Measurements from ENCODE around the gene CBX7.

GRCh38 chr22:39091126-39092081 lies 61.1 kb downstream of the CBX7 start:
- TF ChIP-seq, protein P1, sequence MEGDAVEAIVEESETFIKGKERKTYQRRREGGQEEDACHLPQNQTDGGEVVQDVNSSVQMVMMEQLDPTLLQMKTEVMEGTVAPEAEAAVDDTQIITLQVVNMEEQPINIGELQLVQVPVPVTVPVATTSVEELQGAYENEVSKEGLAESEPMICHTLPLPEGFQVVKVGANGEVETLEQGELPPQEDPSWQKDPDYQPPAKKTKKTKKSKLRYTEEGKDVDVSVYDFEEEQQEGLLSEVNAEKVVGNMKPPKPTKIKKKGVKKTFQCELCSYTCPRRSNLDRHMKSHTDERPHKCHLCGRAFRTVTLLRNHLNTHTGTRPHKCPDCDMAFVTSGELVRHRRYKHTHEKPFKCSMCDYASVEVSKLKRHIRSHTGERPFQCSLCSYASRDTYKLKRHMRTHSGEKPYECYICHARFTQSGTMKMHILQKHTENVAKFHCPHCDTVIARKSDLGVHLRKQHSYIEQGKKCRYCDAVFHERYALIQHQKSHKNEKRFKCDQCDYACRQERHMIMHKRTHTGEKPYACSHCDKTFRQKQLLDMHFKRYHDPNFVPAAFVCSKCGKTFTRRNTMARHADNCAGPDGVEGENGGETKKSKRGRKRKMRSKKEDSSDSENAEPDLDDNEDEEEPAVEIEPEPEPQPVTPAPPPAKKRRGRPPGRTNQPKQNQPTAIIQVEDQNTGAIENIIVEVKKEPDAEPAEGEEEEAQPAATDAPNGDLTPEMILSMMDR (IDR thresholded peaks at IDR 0.05; ENCODE audit: insufficient read depth, low read length): no peak
- TF ChIP-seq, protein P2, sequence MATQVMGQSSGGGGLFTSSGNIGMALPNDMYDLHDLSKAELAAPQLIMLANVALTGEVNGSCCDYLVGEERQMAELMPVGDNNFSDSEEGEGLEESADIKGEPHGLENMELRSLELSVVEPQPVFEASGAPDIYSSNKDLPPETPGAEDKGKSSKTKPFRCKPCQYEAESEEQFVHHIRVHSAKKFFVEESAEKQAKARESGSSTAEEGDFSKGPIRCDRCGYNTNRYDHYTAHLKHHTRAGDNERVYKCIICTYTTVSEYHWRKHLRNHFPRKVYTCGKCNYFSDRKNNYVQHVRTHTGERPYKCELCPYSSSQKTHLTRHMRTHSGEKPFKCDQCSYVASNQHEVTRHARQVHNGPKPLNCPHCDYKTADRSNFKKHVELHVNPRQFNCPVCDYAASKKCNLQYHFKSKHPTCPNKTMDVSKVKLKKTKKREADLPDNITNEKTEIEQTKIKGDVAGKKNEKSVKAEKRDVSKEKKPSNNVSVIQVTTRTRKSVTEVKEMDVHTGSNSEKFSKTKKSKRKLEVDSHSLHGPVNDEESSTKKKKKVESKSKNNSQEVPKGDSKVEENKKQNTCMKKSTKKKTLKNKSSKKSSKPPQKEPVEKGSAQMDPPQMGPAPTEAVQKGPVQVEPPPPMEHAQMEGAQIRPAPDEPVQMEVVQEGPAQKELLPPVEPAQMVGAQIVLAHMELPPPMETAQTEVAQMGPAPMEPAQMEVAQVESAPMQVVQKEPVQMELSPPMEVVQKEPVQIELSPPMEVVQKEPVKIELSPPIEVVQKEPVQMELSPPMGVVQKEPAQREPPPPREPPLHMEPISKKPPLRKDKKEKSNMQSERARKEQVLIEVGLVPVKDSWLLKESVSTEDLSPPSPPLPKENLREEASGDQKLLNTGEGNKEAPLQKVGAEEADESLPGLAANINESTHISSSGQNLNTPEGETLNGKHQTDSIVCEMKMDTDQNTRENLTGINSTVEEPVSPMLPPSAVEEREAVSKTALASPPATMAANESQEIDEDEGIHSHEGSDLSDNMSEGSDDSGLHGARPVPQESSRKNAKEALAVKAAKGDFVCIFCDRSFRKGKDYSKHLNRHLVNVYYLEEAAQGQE (IDR thresholded peaks at IDR 0.05; ENCODE audit: insufficient replicate concordance, low read depth): no peak

Measured in HL-60 (cell line).